Endothelial cell (in vitro differentiated cells): ENCODE data around the gene ACOXL. TPM values are rescaled to one million over a fixed set of nuclear protein-coding genes. Genes with fewer than 3 reads are reported as not detected.

Experiments used
- DNase-seq: peaks from one replicate; pipeline ENCODE4 v3.0.0; 2021; ENCODE audit warnings: low spot score
- H3K27ac Mint-ChIP-seq: one replicate; pipeline ENCODE4 v1.8.0; 2021; ENCODE audit warnings: mixed read lengths, inconsistent platforms; ENCODE audit not compliant: unreplicated experiment
- H3K27me3 Mint-ChIP-seq: one replicate; pipeline ENCODE4 v1.8.0; 2021; ENCODE audit warnings: mild to moderate bottlenecking, moderate library complexity, mixed read lengths, inconsistent platforms; ENCODE audit not compliant: unreplicated experiment
- H3K36me3 Mint-ChIP-seq: one replicate; pipeline ENCODE4 v1.8.0; 2021; ENCODE audit warnings: mild to moderate bottlenecking, low read depth, mixed read lengths, inconsistent platforms; ENCODE audit not compliant: unreplicated experiment
- H3K4me1 Mint-ChIP-seq: one replicate; pipeline ENCODE4 v1.8.0; 2021; ENCODE audit warnings: mild to moderate bottlenecking, mixed read lengths, inconsistent platforms; ENCODE audit not compliant: unreplicated experiment
- H3K4me3 Mint-ChIP-seq: one replicate; pipeline ENCODE4 v1.8.0; 2021; ENCODE audit warnings: mild to moderate bottlenecking, mixed read lengths, inconsistent platforms; ENCODE audit not compliant: unreplicated experiment
- H3K9me3 Mint-ChIP-seq: one replicate; pipeline ENCODE4 v1.8.0; 2021; ENCODE audit warnings: mixed read lengths, inconsistent platforms; ENCODE audit not compliant: unreplicated experiment
- CTCF ChIP-seq: fragments of 200-600 bp; sonication (generic); IDR thresholded peaks from one replicate; pipeline ENCODE4 v1.5.0; 2021; ENCODE audit warnings: antibody characterized with exemption; ENCODE audit not compliant: unreplicated experiment
- total RNA-seq: library from RNA; stranded (reverse); fragmentation: NEBNext Ultra II Directional; extraction: Animal tissue kit (Norgen Biotek cat#: 25700); gene quantifications from one replicate; pipeline ENCODE4 v1.2.1, GENCODE V29; 2021; ENCODE audit not compliant: unreplicated experiment

The ACOXL gene
- total RNA-seq, 1 donor from 2014 or later = 0.44 TPM

DNA sequence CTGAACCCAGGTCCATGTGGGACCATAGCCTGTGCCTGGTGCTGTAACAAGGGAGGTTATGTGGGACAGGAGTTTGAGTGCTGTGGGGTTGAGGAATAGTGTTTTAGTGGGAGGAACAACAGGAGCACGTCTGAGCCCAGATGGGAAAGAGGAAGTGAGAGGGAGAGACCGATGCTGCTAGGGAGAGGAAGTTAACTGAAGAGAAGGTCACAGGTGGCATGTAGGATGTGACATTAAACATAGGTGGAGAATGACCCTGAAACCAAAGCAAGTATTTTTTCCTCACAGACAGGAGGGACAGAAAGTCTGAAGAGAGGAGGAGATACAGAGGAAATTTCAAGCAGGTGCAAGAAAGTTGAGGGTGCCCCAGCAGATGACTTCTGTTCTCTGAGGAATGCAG, 87.8 kb downstream of the ACOXL start:
- DNase-seq = no peak
- Mint-ChIP-seq H3K27me3 (peaks cover 1% of the 10 kb centered on the region), H3K4me3 (no peak overlapping the region), H3K9me3 (no peaks in the 10 kb centered on the region), H3K27ac (no peak overlapping the region), H3K4me1 (no peaks in the 10 kb centered on the region), H3K36me3 (no peaks in the 10 kb centered on the region)
- TF ChIP-seq CTCF = no peak

- H3K9me3 Mint-ChIP-seq = no peaks in the 10 kb centered on the region
- H3K36me3 Mint-ChIP-seq = no peaks in the 10 kb centered on the region
- TF ChIP-seq CTCF = no peak
- peaks cover 3% of the 10 kb centered on the region for H3K27me3 Mint-ChIP-seq
- no peak overlapping the region for H3K4me3 Mint-ChIP-seq
- no peaks in the 10 kb centered on the region for H3K4me1 Mint-ChIP-seq
- DNase-seq = no peak
- no peak overlapping the region for H3K27ac Mint-ChIP-seq
Observed at GRCh38 chr2:110823165-110823564, 90.8 kb downstream of the ACOXL start.

DNA sequence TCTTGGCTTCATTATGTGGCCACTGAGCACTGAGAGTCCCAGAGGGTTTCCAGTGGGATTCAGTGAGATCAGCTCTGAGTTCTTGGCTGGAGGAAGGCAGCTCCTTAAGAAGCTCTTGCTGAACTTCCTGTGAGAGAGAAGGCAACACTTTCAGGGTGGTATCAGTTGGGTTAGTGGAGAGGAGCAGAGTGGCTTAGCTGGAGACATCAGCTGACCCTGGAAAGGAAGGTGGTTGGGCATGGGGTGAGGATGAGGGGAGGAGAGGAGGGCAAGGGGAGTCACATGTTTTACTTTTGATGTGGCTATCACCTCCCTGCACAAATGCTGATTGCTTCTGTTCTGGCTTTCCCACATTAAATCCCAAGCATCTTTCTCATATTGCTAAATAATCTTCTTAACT, 95.1 kb downstream of the ACOXL start:
- H3K27ac Mint-ChIP-seq = no peak overlapping the region
- no peak for TF ChIP-seq CTCF
- H3K27me3 Mint-ChIP-seq = peaks cover 3% of the 10 kb centered on the region
- no peaks in the 10 kb centered on the region for H3K36me3 Mint-ChIP-seq
- no peak for DNase-seq
- no peaks in the 10 kb centered on the region for H3K4me1 Mint-ChIP-seq
- no peaks in the 10 kb centered on the region for H3K9me3 Mint-ChIP-seq
- H3K4me3 Mint-ChIP-seq = no peak overlapping the region

GRCh38 chr2:110828330-110828729, 96.0 kb downstream of the ACOXL start:
- Mint-ChIP-seq H3K4me1 (no peaks in the 10 kb centered on the region), H3K27ac (no peak overlapping the region), H3K9me3 (no peaks in the 10 kb centered on the region), H3K36me3 (no peaks in the 10 kb centered on the region), H3K27me3 (peaks cover 3% of the 10 kb centered on the region), H3K4me3 (no peak overlapping the region)
- TF ChIP-seq CTCF = no peak
- no peak for DNase-seq

DNA sequence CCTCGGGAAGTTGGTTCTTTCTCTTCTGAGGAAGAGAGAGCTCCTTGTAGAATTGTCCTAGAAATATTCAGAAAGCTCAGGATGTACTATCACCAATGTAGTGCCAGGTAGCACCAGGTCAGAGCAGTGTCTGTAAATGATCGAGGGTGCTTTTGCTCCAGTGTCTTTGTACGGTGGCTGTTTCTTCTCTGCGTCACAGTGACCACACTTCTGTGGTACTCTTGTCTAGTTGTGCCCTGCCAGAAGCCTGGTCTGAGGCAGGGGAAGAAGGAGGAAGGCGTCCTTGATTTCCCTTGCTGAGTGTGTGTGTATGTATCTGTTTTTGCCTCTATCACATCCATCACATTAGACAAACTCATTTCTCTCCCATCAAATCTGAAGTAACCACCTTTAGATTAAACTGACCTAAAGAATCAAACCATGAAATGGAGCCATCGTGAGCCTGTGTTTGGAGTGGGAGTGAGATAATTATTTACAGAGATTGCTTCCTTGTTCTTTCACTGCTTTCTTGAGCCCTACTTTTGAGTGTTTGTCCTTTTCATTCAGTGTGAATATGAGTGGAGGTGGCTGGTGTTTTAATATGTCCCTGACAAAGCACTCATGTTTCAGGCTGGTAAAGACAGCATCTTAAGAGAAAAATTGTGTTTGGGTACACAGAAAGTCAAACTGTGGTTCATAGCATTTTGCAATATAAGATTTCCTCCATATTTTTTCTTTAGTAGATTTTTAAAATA, 97.2 kb downstream of the ACOXL start:
- H3K36me3 Mint-ChIP-seq = no peaks in the 10 kb centered on the region

More for the DNA sequence above, 97.2 kb downstream of the ACOXL start:
- Mint-ChIP-seq H3K4me3 (no peak overlapping the region), H3K9me3 (no peaks in the 10 kb centered on the region), H3K4me1 (no peaks in the 10 kb centered on the region), H3K27me3 (peaks cover 3% of the 10 kb centered on the region), H3K27ac (no peak overlapping the region)
- TF ChIP-seq CTCF = no peak
- DNase-seq = no peak
